AG08396 (cell line): Measurements from ENCODE around the gene NDUFB2.
"Not testable (repeated sequence)": the region's sequence is repeated elsewhere in the genome, so short reads cannot be mapped to it uniquely, and the experiment has no call there.

Source experiments
- DNase-seq: peaks from one replicate; pipeline ENCODE4 v3.0.0; 2012; ENCODE audit warnings: low spot score, mixed read lengths

NDUFB2 gene

GRCh38 chr7:140689199-140690152 is 7.0 kb upstream of the NDUFB2 start:
- DNase-seq: no peak

GRCh38 chr7:140691376-140692045 is 5.0 kb upstream of the NDUFB2 start:
- DNase-seq: no peak

GRCh38 chr7:140693849-140694248 is 2.7 kb upstream of the NDUFB2 start:
- not testable (repeated sequence) for DNase-seq

GRCh38 chr7:140694592-140694991 is 1.9 kb upstream of the NDUFB2 start:
- no peak for DNase-seq

- DNase-seq: no peak
Measured at GRCh38 chr7:140695381-140695780, 1.1 kb upstream of the NDUFB2 start.

- DNase-seq: peak; percentile 97
Measured at GRCh38 chr7:140696024-140696679, 356 bp upstream of the NDUFB2 start.

GRCh38 chr7:140697447-140698143 is 1.1 kb downstream of the NDUFB2 start:
- peak; percentile 78 for DNase-seq

GRCh38 chr7:140698477-140698876 is 2.0 kb downstream of the NDUFB2 start:
- DNase-seq: no peak

- DNase-seq: no peak
Measured at GRCh38 chr7:140702774-140703173, 6.3 kb downstream of the NDUFB2 start.

GRCh38 chr7:140704205-140704604 is 7.7 kb downstream of the NDUFB2 start:
- no peak for DNase-seq

- DNase-seq: no peak
Measured at GRCh38 chr7:140707132-140707531, 10.6 kb downstream of the NDUFB2 start.

GRCh38 chr7:140708764-140709163 is 12.3 kb downstream of the NDUFB2 start:
- not testable (repeated sequence) for DNase-seq

GRCh38 chr7:140712392-140712791 is 15.9 kb downstream of the NDUFB2 start:
- not testable (repeated sequence) for DNase-seq

GRCh38 chr7:140714331-140715040 is 18.0 kb downstream of the NDUFB2 start:
- no peak for DNase-seq

GRCh38 chr7:140719721-140720120 is 23.2 kb downstream of the NDUFB2 start:
- no peak for DNase-seq

- DNase-seq: no peak
Measured at GRCh38 chr7:140722254-140722653, 25.7 kb downstream of the NDUFB2 start.

GRCh38 chr7:140723006-140723405 is 26.5 kb downstream of the NDUFB2 start:
- no peak for DNase-seq

GRCh38 chr7:140723574-140723973 is 27.1 kb downstream of the NDUFB2 start:
- DNase-seq: no peak

- no peak for DNase-seq
Measured at GRCh38 chr7:140724706-140725105, 28.2 kb downstream of the NDUFB2 start.

GRCh38 chr7:140726281-140726680 is 29.8 kb downstream of the NDUFB2 start:
- DNase-seq: no peak

GRCh38 chr7:140732416-140732815 is 35.9 kb downstream of the NDUFB2 start:
- DNase-seq: no peak
